ENCODE results near the gene RNF10. TPM values are rescaled to one million over a fixed set of nuclear protein-coding genes. Genes with fewer than 3 reads are reported as not detected.

The RNF10 gene
- 173 and 233 TPM in 2 replicates for total RNA-seq

DNA sequence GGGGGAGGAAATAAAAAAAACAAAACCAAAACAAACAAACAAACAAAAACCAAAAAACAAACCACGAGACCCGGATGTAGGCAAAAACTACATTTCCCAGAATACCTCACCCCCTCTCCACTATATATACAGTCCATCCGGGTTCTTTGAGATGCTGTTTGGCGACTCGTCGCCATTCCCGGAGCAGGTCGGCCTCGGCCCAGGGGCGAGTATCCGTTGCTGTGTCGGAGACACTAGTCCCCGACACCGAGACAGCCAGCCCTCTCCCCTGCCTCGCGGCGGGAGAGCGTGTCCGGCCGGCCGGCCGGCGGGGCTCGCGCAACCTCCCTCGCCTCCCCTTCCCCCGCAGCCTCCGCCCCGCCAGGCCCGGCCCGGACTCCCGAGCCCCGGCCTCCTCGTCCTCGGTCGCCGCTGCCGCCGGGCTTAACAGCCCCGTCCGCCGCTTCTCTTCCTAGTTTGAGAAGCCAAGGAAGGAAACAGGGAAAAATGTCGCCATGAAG lies at the start of gene RNF10:
TSS of gene RNF10 (plus strand) at position 154 of the 500 bp plus-strand sequence. CDS start 456 bp downstream, outside the sequence.

GRCh38 chr12:120495731-120496412 lies 38.3 kb upstream of the RNF10 start, which contains the start of gene DYNLL1:
DYNLL1 (plus strand) TSS chr12:120496113; CDS start chr12:120496422, 309 bp downstream.

DNA sequence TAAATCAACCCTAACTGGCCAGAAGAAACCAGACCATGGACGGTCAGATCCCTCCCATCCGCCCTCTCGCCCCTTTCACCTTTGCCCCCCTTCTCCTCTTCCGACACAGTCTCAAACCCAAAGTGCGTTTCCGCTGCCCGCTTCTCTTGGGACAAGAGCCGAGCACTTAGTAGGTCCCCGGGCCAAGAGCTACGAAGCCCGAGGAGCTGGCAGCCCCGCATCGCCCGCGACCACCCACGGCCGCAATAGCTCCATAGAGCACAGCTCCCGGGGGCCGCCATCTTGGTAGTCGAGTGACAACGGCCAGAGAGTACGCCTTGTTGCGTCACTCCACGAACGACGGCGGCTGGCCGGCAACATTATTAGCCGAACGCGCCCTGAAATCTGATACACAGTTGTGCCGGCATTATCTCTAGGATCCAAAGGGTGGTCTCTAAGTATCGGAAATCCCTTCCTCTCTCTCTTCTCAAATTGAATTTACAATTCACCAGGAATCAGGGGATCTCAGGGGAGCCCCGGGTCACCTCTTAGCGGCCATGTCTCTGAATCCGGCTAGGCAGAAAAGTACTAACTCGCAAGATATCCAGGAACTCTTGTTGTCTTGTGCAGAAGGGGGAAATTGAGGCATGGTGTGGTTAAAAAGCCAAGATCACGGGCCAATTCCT lies 5.2 kb upstream of the RNF10 start, which contains the start of gene COQ5:
TSS of gene COQ5 (minus strand) at position 298 of the 665 bp plus-strand sequence. CDS start at position 281, 17 bp downstream.

DNA sequence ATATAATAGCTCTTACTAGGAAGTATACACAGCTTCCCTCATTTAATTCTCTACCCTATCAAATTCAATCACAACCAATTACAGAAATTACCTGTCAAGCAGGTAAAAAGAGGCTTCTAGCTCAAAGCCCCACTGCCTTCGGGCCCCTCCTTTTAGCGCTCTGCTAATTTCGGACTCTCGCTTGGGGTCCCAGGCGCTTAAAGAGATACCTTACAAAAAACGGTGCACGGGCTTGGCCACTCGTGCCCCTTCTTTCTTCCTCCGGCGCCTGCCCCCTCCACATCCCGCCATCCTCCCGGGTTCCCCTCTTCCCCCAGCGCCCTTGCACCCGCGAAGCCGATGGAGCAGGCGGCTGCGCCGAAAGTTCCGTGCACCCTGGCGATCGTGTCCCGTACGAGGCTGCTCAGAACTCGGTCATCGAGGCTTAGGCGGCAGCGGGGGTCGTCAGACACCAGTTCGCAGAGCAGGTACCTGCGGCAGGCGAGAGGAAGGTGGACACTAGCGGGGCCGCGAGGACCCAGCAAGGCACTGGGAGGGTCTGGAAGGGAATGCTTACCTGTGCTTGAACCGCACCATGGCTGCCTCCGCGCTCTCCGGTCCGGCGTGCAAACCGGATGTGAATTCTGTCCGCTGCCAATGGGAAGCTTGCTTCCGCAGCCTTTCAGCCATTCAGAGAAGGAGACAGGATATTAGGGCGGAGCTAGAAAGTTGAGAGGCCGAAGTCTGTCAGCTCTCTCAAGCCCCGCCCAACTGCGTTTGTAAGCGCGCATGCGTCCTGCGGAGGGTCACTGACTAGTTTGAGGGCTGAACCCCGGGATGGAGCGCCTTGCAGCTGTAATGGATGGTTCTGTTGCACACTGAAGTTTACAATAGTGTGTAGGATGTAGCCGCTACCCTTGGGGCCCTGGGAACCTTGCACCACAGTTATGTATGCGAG lies 46.9 kb downstream of the RNF10 start, which contains the start of gene POP5:
TSS of gene POP5 (minus strand) at position 616 of the 937 bp plus-strand sequence. CDS start at position 576, 40 bp downstream.

Other genes starting within 250 kb of the RNF10 start
- under 0.01 TPM in 2 replicates for gene RNU4-2, start 242.5 kb upstream of the RNF10 start, total RNA-seq
- gene RNU4-1, start 241.1 kb upstream of the RNF10 start, total RNA-seq = under 0.01 TPM in 2 replicates
- gene SIRT4, start 232.0 kb upstream of the RNF10 start, total RNA-seq = 1.8 and 1.9 TPM in 2 replicates
- gene PLA2G1B, start 206.6 kb upstream of the RNF10 start, total RNA-seq = 0.33 TPM in 1 of 2 replicates, not detected in the other
- not detected in 2 replicates for gene MSI1, start 165.2 kb upstream of the RNF10 start, total RNA-seq
- 593 and 630 TPM in 2 replicates for gene COX6A1, start 96.2 kb upstream of the RNF10 start, total RNA-seq
- 23.0 and 24.9 TPM in 2 replicates for gene TRIAP1, start 88.0 kb upstream of the RNF10 start, total RNA-seq
- gene GATC, start 87.9 kb upstream of the RNF10 start, total RNA-seq = 17.4 and 23.4 TPM in 2 replicates
- 162 and 218 TPM in 2 replicates for gene SRSF9, start 64.6 kb upstream of the RNF10 start, total RNA-seq
- 178 and 248 TPM in 2 replicates for gene DYNLL1, start 38.2 kb upstream of the RNF10 start, total RNA-seq
- gene COQ5, start 5.2 kb upstream of the RNF10 start, total RNA-seq = 33.1 and 46.1 TPM in 2 replicates
- gene POP5, start 47.0 kb downstream of the RNF10 start, total RNA-seq = 32.4 and 63.1 TPM in 2 replicates
- 0.66 and 1.9 TPM in 2 replicates for gene CABP1, start 106.3 kb downstream of the RNF10 start, total RNA-seq
- 136 and 137 TPM in 2 replicates for gene MLEC, start 152.8 kb downstream of the RNF10 start, total RNA-seq
- gene UNC119B, start 176.1 kb downstream of the RNF10 start, total RNA-seq = 27.1 and 41.4 TPM in 2 replicates
- gene ACADS, start 191.5 kb downstream of the RNF10 start, total RNA-seq = 17.6 and 27.0 TPM in 2 replicates